ENCODE measurements around the gene SNAPC4. TPM values are rescaled to one million over a fixed set of nuclear protein-coding genes. Genes with fewer than 3 reads are reported as not detected.

The SNAPC4 gene
- total RNA-seq, 1 donor from 2014 or later, result 26.7 TPM

GRCh38 chr9:136438548-136439480 is 38.8 kb upstream of the SNAPC4 start:
- intact Hi-C loops (cut with micrococcal nuclease), result loop anchor here (1.0 to 2.0 kb wide), 3 partner anchors 29 to 76 kb away; partner anchors contain the start of genes DNLZ, ENTR1, PMPCA and SEC16A
- Mint-ChIP-seq H3K9me3 (no peaks in the 10 kb centered on the region), H3K27ac (peak overlapping the region; percentile 34), H3K4me1 (ENCODE audit: low read depth) (peaks cover 18% of the 10 kb centered on the region), H3K36me3 (ENCODE audit: low read depth) (peaks cover 13% of the 10 kb centered on the region), H3K4me3 (peak overlapping the region; percentile 88), H3K27me3 (ENCODE audit: insufficient read depth) (no peaks in the 10 kb centered on the region)
- peak; percentile 57 for DNase-seq (ENCODE audit: low spot score)

DNA sequence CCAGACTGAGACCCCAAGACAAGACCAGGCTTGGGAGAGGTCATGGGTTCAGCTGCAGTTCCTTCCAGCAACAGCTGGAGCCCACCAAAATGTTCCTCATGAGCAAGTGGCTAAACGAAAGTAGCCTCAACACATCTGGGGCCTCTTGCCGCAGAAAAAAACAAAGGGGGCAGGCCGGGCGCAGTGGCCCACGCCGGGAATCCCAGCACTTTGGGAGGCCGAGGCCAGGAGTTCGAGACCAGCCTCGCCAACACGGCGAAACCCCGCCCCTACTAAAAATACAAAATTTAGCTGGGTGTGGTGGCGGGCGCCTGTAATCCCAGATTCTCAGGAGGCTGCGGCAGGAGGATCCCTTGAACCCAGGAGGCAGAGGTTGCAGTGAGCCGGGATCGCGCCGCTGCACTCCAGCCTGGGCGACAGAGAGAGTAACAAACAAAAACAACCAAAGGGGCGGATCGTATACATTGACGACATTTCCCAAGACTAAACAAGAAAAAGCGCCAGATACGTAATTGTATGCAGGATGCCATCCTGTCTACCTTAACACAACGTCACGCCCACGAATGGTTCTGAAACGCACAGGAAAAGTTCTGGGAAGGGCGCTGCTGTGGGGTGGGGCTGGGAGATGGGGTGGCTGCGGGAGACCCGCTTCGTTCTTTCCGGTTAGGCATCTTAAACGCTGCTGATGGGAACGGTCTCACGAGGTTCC is 38.0 kb upstream of the SNAPC4 start:
- Mint-ChIP-seq H3K9me3 (no peaks in the 10 kb centered on the region), H3K4me3 (peak overlapping the region; percentile 88), H3K27me3 (ENCODE audit: insufficient read depth) (no peaks in the 10 kb centered on the region), H3K27ac (peak overlapping the region; percentile 34), H3K4me1 (ENCODE audit: low read depth) (peaks cover 18% of the 10 kb centered on the region), H3K36me3 (ENCODE audit: low read depth) (peaks cover 11% of the 10 kb centered on the region)
- no peak for DNase-seq (ENCODE audit: low spot score)
- intact Hi-C loops (cut with micrococcal nuclease), result loop anchor here (2.0 kb wide), 1 partner anchor 45 kb away; the partner anchor contains the start of gene SEC16A

GRCh38 chr9:136437430-136437829 is 37.5 kb upstream of the SNAPC4 start:
- Mint-ChIP-seq H3K36me3 (ENCODE audit: low read depth) (peaks cover 6% of the 10 kb centered on the region), H3K27me3 (ENCODE audit: insufficient read depth) (no peaks in the 10 kb centered on the region), H3K4me1 (ENCODE audit: low read depth) (peaks cover 18% of the 10 kb centered on the region), H3K4me3 (peak overlapping the region; percentile 88), H3K9me3 (no peaks in the 10 kb centered on the region), H3K27ac (no peak overlapping the region)
- DNase-seq (ENCODE audit: low spot score), result no peak
- intact Hi-C loops (cut with micrococcal nuclease), result no loop called here

GRCh38 chr9:136436055-136436634 is 36.2 kb upstream of the SNAPC4 start:
- peaks cover 3% of the 10 kb centered on the region for H3K36me3 Mint-ChIP-seq (ENCODE audit: low read depth)
- intact Hi-C loops (cut with micrococcal nuclease), result no loop called here
- H3K27ac Mint-ChIP-seq, result no peak overlapping the region
- peak overlapping the region; percentile 88 for H3K4me3 Mint-ChIP-seq
- peaks cover 18% of the 10 kb centered on the region for H3K4me1 Mint-ChIP-seq (ENCODE audit: low read depth)
- H3K9me3 Mint-ChIP-seq, result no peaks in the 10 kb centered on the region
- no peaks in the 10 kb centered on the region for H3K27me3 Mint-ChIP-seq (ENCODE audit: insufficient read depth)
- DNase-seq (ENCODE audit: low spot score), result no peak

DNA sequence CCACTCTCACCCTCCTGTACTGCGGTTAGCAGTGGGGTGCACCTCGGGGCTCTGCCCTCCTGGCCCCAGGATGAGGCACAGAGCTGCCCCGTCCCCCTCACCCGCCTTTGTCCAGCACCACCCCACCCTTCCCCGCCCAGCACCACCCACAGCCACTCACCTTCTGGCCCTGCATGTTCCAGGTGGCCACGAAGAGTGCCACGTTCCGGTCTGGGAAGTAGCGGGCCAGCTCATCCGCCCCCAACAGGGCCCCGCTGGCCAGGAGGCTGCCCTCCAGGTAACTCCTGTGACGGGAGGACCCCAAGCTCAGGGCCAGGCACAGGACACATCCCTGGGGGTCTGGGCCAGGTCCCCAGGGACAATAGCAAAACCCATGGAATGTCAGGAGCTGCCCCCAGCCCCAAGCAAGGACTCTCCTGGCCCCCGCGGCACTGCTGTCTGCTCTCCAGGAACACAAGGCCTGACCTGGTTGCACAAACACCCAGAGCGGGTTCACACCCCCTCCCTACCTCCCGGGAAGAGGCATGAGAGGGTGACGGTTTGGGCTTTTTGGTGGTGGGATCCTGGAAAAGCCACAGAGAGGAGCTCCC is 34.7 kb upstream of the SNAPC4 start:
- no peaks in the 10 kb centered on the region for H3K27me3 Mint-ChIP-seq (ENCODE audit: insufficient read depth)
- peaks cover 18% of the 10 kb centered on the region for H3K4me1 Mint-ChIP-seq (ENCODE audit: low read depth)
- H3K9me3 Mint-ChIP-seq, result no peaks in the 10 kb centered on the region
- H3K4me3 Mint-ChIP-seq, result no peak overlapping the region
- intact Hi-C loops (cut with micrococcal nuclease), result no loop called here
- no peak overlapping the region for H3K27ac Mint-ChIP-seq
- H3K36me3 Mint-ChIP-seq (ENCODE audit: low read depth), result peaks cover 6% of the 10 kb centered on the region
- DNase-seq (ENCODE audit: low spot score), result no peak

GRCh38 chr9:136433849-136434579 is 34.0 kb upstream of the SNAPC4 start:
- Mint-ChIP-seq H3K4me1 (ENCODE audit: low read depth) (peaks cover 18% of the 10 kb centered on the region), H3K4me3 (no peak overlapping the region), H3K27me3 (ENCODE audit: insufficient read depth) (no peaks in the 10 kb centered on the region), H3K36me3 (ENCODE audit: low read depth) (peaks cover 6% of the 10 kb centered on the region), H3K9me3 (no peaks in the 10 kb centered on the region), H3K27ac (no peak overlapping the region)
- intact Hi-C loops (cut with micrococcal nuclease), result no loop called here
- no peak for DNase-seq (ENCODE audit: low spot score)

- Mint-ChIP-seq H3K36me3 (ENCODE audit: low read depth) (peaks cover 11% of the 10 kb centered on the region), H3K4me3 (no peak overlapping the region), H3K9me3 (no peaks in the 10 kb centered on the region), H3K27ac (no peak overlapping the region), H3K4me1 (ENCODE audit: low read depth) (peaks cover 17% of the 10 kb centered on the region), H3K27me3 (ENCODE audit: insufficient read depth) (no peaks in the 10 kb centered on the region)
- DNase-seq (ENCODE audit: low spot score), result no peak
- intact Hi-C loops (cut with micrococcal nuclease), result no loop called here
Observed at GRCh38 chr9:136433043-136433715, 33.2 kb upstream of the SNAPC4 start.

DNA sequence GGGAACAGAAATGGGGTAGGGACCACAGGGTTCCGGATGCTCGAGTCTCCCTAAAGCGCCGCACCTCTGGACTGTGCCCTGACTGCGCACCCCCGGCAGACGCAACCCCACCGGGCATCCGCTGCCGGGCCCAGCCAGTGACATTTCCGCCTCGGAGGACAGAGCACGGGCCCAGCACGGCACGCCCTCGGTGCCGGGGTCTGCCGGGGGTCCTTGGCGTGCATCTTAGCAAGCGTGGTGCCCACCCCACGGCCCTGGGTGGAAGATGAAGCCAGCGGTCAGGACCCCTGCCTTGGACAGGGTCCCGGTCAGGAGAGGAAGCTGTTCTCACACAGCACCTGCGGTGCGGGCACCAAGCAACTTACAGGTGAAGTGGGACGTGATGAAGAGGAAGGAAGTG is 32.6 kb upstream of the SNAPC4 start:
- Mint-ChIP-seq H3K36me3 (ENCODE audit: low read depth) (peaks cover 12% of the 10 kb centered on the region), H3K4me1 (ENCODE audit: low read depth) (peaks cover 11% of the 10 kb centered on the region), H3K9me3 (no peaks in the 10 kb centered on the region), H3K27ac (no peak overlapping the region), H3K27me3 (ENCODE audit: insufficient read depth) (no peaks in the 10 kb centered on the region), H3K4me3 (no peak overlapping the region)
- DNase-seq (ENCODE audit: low spot score), result no peak
- intact Hi-C loops (cut with micrococcal nuclease), result no loop called here

DNA sequence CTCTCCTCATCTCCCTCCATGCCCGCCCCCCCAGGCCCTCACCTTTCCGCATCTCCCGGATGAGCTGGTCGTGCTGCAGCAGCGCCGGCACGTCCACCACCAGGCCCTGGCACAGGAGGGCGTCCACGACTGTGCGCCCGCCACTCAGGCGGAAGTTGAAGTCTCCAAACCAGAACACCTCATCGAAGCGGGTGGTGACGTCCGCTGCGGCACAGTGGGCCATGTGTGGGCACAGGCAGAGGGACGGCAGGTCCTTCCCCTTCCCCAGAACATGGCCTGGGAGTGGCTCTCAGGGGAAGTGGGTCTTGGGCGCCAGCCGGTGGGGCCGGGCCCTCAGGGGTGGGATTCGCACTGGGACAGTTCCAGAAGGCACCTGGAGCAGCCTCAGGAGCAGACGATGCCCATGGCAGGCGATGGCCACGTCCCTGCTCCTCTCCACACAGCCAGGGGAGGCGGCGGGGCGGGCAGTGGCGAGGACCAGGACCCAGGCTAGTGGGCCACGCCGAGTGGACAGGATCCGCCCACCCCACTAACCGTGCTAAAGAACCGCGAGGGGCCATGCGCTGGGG is 31.9 kb upstream of the SNAPC4 start:
- intact Hi-C loops (cut with micrococcal nuclease), result no loop called here
- DNase-seq (ENCODE audit: low spot score), result no peak
- Mint-ChIP-seq H3K27ac (no peak overlapping the region), H3K36me3 (ENCODE audit: low read depth) (peaks cover 14% of the 10 kb centered on the region), H3K27me3 (ENCODE audit: insufficient read depth) (no peaks in the 10 kb centered on the region), H3K4me3 (no peak overlapping the region), H3K9me3 (no peaks in the 10 kb centered on the region), H3K4me1 (ENCODE audit: low read depth) (peaks cover 4% of the 10 kb centered on the region)

- Mint-ChIP-seq H3K9me3 (no peaks in the 10 kb centered on the region), H3K4me1 (ENCODE audit: low read depth) (no peaks in the 10 kb centered on the region), H3K4me3 (no peak overlapping the region), H3K27ac (no peak overlapping the region), H3K36me3 (ENCODE audit: low read depth) (peaks cover 15% of the 10 kb centered on the region), H3K27me3 (ENCODE audit: insufficient read depth) (no peaks in the 10 kb centered on the region)
- intact Hi-C loops (cut with micrococcal nuclease), result no loop called here
- DNase-seq (ENCODE audit: low spot score), result no peak
Observed at GRCh38 chr9:136430588-136431234, 30.7 kb upstream of the SNAPC4 start.

GRCh38 chr9:136429683-136430491 is 29.9 kb upstream of the SNAPC4 start:
- peaks cover 20% of the 10 kb centered on the region for H3K36me3 Mint-ChIP-seq (ENCODE audit: low read depth)
- H3K9me3 Mint-ChIP-seq, result no peaks in the 10 kb centered on the region
- no peak overlapping the region for H3K27ac Mint-ChIP-seq
- intact Hi-C loops (cut with micrococcal nuclease), result no loop called here
- no peaks in the 10 kb centered on the region for H3K27me3 Mint-ChIP-seq (ENCODE audit: insufficient read depth)
- no peak for DNase-seq (ENCODE audit: low spot score)
- H3K4me3 Mint-ChIP-seq, result no peak overlapping the region
- no peaks in the 10 kb centered on the region for H3K4me1 Mint-ChIP-seq (ENCODE audit: low read depth)
